GM19035 (cell line): ENCODE data around the gene EPHA3.

Experiments
- ATAC-seq: cut with Tn5 transposase; IDR thresholded peaks from one replicate; pipeline ENCODE4 v1.9.1; 2021; ENCODE audit not compliant: unreplicated experiment

The EPHA3 gene

DNA sequence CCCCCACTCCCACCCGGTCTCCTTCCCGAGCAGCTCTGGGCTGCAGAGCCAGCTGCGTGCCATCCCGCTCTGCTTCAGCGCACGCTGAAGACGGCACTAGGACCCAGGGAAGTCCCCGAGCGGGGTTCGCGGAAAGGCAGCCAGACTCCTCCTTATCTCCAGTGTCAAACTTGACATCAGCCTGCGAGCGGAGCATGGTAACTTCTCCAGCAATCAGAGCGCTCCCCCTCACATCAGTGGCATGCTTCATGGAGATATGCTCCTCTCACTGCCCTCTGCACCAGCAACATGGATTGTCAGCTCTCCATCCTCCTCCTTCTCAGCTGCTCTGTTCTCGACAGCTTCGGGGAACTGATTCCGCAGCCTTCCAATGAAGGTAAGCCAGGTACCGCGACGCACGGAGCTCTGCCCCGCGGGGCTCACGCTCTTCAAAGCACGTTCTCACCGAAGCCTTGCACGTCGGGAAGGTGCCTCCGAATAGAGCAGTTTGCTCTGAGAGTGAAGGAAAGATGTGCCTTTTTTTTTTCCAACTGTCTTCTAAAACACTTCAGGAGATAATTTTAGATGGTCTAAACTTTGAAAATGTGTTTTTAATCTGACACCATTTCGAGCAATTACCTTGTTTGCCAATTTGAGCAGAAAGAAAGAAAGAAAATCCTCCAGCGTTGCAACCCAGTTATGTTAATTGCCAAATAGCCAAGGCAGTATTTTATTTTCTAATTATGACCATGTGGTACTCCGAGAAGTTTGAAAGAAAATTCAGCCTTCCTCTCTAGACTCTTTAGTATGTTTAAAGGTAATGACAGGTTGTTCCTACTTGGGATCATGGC, at the start of gene EPHA3:
Gene EPHA3, plus strand, starts transcription at position 161 of the 830 bp plus-strand sequence. Its CDS starts 128 bp downstream, at position 289.
- peak; percentile 98 for ATAC-seq

DNA sequence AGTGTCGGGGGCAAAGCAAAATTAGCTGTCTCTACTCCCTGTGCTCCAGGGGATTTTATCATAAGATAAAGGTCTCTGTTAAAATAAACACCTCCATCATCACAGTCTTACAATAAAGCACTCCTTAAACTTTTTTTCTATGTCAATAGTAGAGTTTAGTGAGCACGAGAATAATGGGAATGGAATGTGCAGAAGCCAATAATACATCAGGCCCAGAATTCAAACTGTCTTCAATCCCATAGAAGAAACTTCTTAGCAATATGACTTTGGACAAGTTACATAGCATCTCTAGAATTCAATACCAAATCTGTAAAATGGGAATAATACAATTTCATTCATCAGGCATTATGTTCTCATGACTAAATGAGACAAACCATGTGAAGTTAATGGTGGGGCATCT, 49.0 kb upstream of the EPHA3 start:
- ATAC-seq: no peak

DNA sequence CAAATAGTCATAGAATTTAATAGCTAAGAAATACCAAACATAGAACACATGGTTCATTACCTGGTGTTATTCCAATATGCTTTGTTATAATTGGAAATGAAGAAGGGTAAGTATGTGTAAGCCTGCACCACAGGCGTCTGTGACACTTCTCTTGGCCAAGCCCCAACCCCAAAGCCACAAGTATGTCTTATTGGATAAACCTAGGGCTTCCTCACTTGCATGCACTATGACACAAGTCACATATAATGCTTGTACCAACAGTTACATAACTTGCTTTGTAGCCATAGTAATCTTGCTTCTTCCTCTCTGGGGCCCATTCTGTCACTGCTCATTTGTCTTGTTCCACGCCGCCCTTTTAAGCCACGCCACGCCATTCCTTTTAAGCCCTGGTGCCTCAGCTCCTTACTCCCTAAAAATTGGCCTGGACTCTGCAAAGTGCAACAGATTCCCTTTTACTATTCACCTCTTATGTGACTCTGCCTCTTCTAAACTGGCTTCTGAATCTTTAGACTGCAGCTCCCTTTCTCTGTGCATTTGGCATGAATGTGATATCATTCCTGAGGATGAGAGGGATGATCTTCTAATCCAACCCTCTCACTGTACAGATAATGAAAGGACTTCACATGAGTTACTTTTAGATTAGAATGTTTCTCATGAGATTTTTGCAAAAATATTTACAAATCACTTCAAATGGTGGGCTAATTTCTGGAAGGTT, 48.1 kb upstream of the EPHA3 start:
- no peak for ATAC-seq

DNA sequence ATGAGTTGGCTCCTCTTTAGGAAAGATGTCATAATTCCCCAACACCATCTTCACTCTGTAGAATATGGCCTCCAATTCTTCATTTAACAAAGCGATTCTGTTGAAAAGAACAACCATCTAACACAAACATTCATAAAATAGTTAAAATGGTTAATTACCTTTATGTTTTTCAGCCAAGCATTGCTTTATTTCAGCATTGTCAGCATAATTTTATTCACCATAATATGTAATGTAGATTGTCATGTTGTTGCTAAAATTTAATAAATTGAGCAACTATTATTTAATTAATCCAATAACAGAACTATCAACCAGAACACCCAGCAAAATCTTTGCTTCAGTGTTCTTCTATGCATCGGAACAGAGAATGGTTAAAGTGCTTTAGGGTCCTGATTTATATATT, 46.2 kb upstream of the EPHA3 start:
- ATAC-seq: no peak

DNA sequence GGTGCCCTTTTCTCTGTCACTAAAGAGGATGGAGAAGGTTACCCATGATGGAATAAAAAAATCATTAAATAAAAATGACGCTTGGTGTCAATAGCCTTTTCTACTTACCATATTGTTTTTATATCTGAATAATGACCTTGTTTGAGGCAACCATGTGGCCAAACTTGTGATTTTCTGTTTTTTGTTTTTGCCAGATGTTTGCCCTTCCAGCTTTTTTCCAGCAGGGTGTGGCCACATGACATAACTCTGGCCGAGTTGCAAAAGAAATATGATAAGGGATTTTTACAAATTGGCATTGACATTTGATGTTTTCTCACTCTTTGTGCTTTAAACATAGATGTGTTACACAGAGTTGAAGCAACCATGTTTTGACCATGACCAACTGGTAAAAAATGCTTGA, 39.7 kb upstream of the EPHA3 start:
- ATAC-seq: no peak

DNA sequence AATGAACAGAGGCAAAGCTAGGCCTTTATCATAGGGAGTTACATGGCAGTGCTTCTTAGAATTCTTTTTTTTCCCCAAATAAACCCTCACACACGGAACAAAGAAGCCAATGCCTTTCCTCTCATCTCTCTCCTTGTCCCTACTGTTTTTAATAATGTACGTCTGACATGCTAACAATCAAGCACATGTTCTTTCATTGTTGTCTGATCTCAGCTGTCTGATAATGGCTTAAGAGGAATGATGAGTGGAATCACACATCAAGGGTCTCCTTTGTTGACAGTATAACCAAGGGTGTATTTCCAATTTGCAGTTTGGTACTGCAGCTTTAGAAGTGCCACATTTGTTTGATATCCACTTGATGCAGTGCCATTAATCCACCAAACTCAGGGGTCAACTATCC, 34.8 kb upstream of the EPHA3 start:
- ATAC-seq: no peak

DNA sequence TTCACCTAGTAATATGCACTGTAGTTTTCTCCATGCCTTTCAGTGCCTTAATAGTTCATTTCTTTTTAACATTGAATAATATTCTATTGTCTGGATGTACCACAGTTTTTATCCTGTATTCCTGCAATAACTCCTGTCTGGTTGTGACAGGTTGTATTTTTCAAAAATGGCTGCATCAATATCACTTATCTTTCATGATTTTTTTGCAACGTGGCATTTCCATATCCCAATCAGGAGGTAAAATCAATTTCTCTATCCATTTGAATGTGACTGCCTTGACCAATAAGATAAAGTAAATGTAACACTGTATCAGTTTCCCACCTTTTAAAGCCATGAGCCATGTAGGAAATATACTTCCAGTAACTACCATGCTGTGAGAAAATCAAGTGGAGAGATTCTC, 27.5 kb upstream of the EPHA3 start:
- no peak for ATAC-seq

DNA sequence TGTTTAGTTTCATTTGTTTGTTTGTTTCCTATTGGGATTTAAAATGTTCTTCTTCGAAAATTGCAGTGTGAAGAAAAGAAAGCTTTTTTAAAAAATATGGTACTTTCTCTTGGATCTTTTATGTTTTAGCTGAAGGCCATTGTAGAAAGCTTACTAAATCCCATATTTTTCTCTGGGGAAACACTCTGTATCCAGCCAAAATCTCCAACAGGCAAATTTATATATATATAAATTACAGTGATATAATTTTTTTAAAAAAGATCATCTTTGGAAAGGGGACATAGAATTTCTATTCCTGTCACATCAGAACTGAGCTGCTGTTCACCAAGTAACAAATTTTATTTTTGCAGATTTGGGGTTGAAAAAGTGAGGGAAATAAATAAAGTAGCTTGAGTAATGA, 19.6 kb upstream of the EPHA3 start:
- ATAC-seq: no peak

DNA sequence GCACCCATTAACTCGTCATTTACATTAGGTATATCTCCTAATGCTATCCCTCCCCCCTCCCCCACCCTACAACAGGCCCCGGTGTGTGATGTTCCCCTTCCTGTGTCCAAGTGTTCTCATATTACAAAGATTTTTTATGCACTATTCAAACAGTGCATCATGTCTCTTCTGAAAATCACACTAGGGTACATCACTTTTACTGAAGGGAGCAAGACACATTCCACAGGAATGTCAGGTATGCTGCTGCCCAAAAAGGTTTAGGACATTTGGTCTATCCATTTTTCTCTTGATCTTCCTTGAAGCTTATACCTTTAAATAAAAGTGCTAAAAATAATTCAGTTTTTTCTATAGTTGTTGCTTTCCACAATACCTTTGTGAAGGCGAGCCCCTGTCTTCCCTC, 9.2 kb upstream of the EPHA3 start:
- no peak for ATAC-seq

DNA sequence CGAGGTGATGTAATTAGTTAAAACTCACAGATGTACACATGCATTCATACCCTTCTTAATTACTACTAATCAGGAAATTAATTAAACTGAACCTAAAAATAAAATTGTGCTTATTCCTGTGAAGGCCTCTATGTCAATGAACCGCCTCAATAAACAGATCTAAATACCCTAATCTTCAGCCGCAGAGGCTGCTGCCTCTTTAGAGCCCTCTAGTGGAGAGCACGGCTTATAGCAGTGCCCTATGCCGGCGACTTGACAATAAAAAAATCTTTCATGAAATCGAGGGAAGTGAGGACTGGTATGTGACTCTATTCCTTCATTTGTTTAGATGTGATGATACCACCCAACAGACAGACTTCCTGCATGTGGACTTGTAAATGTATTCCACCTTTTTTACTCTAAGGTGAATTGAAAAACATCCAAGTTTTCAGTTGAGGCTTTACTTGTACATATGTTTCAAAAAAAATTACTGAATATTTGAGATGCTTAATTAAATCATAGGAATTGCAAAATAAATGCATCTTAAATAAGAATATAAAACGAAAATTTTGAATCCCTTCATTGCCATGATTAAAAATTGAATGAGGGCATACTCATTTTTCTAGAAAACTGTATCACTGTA, 8.3 kb upstream of the EPHA3 start:
- peak; percentile 97 for ATAC-seq

DNA sequence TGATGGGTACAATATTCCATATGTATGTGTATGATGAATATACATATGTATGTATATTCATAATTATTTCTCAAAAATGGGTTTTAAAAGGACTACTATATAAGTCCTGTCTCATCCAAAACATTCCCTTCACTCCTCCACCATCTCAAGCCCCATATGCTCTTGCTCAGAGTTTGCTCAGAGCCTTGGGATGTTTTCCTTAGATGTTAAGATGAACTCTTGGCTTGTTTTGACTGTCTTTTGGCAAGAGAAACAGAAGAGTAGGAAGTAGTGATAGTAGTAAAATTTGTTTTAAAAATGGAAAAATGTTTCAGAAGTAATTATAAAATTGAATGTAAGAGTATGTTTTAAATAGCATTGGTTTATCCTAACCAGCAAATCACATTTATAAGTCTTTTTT, 6.2 kb upstream of the EPHA3 start:
- no peak for ATAC-seq

DNA sequence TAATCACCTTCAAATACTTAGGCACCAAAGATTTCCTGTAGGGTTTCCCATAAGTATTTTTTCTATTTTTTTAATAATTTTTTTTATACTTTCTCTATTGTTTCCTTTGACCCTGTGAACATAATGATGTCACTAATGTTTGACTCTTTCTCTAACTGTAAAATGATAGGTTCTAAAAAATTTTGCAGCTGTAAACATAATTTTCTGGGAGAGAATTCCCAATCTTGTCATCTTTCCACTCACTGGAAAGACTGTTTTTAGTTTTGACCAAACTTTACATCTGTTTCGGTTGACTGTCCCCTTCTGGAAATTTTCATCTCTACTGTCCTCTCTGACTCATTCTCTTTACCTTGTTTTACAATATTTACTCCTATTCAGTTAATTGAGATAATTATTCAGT, 5.5 kb upstream of the EPHA3 start:
- ATAC-seq: no peak

DNA sequence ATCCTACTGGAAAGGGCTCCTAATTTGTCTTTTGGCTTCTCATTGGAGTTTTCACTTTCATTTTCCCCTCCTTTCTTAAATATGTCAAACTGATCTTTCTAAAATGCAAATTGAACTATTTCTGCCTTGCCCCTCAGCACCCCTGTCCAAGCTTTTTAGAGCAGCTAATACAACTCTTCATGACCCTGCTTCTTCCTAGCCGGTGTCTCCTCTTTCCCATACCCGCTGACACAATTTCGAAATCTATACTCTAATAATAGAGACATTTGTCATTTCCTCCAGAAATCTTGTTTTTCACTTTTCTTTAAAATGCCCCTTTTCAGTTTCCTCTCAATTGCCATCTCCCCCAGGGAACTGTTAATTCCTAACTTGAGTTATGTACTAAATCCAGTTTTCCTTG, 2.9 kb upstream of the EPHA3 start:
- no peak for ATAC-seq

DNA sequence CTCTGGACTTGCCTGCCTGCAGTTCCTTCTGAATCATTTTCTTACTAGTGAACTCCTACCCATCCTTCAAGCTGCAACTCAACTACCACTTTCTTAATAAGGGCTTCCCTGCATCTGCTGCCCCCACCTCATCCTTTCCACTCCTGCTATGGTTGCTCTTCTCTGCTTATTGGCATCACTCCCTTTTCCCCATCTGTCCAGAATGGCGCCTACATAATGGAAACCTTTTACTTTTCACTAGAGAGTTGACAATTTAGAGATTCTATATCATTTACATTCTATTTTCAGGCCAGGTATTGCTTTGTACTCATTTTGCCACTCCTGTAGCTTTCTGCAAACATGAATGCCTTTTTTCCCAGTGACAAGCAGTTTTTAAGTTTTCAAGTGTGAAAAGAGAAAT, 1.9 kb upstream of the EPHA3 start:
- ATAC-seq: no peak

DNA sequence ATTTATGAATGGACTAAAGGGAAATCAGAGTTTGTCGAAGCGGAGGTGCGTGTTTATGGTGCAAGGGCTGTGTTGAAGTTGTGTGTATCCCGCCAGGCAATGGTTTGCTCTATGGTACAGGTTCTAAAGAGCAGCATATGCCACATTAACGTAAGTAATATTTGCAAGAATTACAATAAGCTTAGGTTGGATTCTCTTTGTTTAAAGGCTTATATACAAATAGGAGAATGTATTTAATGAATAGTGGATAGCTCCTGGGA, 800 bp downstream of the EPHA3 start:
- no peak for ATAC-seq

DNA sequence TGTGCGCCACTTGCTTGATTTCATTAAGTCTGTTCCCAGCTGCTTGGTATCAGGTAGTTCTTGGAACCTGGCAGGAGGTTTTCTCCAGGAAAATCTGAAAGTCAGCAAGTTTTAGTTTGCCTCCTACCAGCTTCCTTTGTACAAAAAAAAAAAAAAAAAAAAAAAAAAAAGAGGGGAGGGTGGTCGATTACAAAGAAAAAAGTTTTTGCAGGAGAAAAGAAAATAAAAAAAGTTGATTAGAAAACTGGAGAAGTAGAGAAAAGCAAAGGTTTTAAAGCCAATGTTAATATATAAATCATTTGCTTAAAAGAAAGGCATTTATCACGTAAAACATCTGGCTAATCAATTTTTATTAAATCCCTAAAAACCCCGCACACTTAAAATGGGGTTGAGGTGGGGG, 5.9 kb downstream of the EPHA3 start:
- ATAC-seq: no peak

DNA sequence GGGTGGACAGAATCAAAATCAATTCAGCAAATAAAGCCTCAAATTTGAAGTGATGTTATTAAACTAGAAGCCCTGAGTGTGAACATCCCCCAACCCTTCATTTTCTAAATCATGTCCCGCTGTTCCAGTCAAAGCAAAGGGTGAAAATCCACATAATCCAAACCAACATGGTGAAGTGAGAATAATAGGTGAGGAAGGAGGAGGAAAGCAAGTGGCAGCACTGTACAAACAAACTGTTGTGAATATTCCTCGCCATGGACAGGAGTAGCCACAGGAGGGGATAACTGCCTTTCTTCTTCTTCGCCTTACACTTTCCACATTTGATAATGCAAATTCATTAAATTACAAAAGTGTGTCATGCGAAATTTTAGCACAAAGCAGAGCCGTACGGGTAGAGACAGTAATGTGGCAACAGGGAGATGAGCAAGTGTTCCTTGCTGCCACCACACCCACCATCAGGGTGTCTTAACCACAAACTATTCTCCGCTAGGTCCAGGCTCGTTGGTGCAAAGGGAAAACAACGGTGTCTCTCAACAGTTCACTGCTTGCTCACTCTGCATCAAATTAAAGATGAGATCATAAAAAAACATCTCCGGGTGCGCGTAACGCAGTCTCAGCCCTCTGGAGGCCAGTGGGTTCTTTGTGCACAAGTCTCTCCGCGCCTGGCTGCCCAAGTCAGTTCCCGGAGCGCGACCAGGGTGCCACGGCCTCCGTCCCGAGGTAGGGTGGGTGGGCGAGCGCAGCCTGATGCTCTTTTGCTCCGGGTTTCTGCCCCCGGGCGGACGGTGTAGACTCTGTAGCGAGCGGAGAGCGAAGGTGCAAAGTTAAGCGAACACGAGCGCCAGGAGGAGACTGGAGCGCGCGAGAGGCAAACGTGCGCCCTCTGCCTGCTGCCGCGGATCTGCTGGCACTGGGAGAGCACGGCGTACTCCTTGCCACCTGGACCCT, 6.7 kb downstream of the EPHA3 start:
- peak; percentile 97 for ATAC-seq

DNA sequence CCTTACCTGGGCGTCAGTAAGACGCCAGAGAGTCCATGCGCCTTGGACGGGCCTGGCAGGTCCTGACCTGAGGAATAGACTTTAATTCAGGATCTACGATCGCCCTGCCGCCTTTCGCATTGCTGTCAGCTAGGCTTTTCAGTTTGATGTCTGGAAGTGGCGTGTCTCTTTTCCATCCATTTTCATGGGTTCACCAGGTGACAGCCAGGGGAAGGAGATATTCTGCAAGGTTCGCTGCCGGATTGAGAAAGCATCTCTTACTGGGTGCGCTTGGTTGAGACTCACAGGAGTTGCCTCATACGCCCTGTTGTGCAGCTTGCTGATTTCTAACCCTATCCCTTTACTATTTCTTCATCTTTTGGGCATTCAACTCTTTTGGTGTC, 7.4 kb downstream of the EPHA3 start:
- no peak for ATAC-seq

DNA sequence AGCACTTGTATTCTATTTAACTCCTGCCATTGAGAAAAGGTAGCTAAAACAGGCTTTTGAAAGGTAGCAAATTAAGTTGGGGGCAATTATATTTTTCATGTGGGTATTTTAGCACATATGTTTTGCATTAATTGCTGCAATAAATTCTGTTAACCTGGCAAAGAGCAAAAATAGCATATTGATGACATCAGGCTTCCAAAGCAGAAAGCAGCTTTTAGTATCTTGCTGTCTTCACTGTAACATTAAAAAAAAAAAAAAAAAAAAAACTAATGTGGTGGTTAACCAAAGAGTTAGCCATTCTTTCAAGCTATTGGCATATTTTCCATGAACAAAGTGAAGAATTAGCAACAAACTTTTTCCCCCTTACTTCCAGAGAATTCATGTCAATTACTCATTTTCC, 9.1 kb downstream of the EPHA3 start:
- no peak for ATAC-seq

DNA sequence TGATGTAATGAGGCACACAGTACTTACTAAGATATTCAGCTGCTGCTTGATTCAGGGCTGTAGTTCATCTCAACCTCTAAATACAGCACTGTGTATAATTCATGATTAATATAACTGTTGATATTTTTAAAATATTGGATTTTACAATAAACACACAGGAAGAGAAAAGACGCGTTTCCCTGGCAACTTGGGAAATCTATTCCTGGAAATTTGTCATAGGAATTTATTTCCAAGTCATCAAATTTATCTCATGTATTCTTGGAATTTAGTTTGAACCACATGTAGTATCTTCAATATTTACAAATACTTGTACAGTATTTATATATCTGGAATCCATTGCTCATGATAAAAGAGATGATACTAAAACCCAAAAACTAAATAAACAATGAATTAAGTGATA, 30.6 kb downstream of the EPHA3 start:
- no peak for ATAC-seq

DNA sequence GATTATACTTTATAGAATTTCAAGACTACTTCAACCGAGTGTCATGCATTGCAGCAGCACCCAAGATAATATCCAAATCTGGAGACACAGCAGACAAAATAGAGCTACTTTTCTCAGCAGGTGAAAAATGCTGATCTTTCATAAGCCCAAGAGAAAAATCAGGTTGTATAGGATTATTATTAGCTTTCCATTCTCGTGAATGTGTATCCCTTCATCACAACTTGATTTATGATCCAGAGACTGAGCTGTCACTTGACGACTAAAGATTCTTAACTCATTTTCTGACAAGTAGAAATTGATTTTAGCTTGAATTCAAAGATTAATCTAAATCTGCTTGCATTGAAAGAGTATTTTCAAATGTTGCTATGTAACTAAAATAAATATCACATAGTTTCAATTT, 32.4 kb downstream of the EPHA3 start:
- ATAC-seq: no peak
